CD4-positive, alpha-beta T cell treated with Interleukin-4 for 4 hours (primary cell): ENCODE results near the gene NGEF.

Source experiments
- DNase-seq: peaks from one replicate; pipeline ENCODE4 v3.0.0-alpha.2; 2020

Gene NGEF

DNA sequence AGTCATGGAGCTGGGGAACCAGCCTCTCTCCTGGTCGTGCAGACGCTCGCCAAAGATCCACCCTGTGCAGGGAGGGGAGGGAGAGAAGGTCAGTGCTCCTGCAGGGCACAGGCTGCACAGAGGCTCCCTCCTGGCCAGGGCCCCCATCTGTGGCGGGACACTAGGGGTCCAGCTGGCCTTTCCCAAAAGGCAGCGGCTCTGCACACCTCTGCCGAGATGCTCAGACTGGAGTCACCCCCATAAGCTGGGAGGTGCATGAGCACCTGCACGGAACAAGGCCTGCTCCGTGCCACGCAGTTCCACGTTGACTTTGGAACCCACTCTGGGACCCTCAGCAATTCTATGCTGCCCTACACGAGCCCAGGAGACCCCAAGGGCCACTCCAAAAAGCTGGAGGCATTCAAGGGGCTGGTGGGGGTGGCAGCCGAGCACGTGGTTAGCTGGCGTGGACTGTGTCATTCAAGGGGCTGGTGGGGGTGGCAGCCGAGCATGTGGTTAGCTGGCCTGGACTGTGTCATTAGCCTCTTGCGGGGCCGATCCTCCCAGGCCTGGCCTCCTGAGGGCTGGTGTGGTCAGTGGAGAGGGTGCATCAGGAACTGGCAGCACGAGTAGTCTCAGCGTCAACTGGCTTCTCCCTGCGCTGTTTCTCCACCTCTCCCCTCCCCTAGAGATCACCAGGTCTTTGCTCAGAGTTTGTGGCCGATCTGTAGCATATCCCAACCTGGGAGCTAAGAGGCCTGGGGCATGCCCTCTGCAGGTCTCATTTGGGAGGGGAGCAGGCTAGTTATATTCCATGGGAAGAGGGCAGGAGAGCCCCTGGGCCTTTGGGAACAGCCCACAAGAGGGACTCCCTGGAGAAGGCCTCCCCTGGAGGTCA, 133.2 kb downstream of the NGEF start:
- DNase-seq, result no peak

DNA sequence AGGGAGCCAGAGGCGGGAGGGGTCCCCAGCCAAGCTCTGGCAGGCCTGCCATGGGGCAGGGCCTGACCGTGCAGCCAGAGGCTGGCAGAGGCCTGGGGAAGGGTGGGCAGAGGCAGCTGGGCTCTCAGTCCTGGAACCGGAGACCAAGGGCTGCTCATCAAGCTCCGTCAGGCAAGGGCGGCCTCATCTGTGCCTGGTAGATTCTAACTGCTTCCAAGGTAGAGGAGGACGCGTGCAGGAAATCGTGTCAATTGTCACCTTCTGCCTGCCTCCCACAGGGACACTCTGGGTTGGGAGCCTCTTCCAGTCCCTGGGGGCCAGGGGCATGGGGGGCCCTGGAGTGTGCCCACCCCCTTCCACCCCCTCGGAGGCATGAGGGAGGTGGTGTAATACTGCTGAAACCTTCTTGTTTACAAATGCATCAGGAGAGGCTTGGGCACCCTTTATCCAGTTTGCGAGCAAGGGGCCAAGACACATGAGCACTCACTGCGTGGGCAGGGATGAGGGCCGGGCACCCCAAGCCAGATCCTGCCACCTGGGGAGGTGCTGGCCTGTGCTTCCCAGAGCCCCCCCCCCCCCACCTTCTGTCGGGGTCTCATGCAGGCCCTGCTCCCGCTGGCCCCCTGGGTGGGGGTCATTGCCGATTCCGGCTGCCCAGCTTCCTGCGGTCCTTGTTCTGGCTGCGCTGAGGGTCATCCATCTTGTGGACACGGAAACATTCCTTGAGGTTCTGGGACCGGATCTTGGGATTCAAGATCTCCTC, 134.0 kb downstream of the NGEF start:
- DNase-seq, result no peak

DNA sequence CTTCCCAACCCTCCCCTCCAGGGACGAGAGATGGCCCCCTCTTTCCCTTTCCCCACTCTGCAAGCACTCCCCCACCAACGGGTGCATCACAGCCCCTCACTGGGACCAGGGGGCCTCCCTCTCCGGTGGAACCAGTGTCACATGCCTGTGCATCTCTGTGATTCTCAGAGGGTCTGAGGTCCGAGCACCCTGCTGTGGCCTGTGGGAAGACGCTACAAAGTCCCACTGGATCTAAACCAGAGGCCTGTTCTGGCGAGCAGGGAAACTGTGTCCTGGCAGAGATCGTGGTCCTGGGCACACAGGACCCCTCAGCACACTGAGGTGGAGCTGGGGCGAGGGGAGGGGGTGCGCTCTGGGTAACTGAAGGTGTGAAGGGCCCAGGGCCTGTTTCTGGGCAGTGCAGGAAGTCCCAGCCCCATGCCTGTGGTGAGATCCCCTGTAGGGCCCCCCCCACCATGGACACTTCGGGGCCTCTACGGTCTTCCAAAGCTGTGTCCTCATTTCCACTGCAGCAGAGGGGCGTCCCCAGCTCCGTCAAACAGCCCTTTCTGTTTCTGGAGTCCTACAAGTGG, 135.0 kb downstream of the NGEF start:
- DNase-seq, result no peak

DNA sequence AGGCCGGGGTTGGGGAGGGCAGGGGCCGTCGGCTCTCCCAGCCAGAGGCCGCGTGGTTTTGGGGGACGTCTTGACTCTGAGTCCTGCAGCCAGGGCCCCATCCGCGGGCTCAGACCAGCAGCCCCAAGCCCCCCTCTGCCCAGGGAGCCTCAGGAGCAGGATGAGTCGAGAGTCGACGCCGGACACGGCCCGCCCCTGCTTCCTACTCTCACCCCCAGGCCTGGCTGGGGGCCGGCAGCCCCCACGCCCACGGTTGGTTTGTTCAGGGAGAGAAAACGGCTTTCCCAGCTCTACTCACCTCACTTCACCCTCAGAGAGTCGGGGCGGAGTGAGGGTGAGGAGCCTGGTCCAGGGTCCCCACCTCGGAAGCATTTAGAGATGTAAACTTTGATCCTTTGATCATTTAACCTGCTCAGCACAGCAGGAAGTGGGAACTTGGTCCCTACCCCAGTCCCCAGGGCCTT, 136.0 kb downstream of the NGEF start:
- no peak for DNase-seq

DNA sequence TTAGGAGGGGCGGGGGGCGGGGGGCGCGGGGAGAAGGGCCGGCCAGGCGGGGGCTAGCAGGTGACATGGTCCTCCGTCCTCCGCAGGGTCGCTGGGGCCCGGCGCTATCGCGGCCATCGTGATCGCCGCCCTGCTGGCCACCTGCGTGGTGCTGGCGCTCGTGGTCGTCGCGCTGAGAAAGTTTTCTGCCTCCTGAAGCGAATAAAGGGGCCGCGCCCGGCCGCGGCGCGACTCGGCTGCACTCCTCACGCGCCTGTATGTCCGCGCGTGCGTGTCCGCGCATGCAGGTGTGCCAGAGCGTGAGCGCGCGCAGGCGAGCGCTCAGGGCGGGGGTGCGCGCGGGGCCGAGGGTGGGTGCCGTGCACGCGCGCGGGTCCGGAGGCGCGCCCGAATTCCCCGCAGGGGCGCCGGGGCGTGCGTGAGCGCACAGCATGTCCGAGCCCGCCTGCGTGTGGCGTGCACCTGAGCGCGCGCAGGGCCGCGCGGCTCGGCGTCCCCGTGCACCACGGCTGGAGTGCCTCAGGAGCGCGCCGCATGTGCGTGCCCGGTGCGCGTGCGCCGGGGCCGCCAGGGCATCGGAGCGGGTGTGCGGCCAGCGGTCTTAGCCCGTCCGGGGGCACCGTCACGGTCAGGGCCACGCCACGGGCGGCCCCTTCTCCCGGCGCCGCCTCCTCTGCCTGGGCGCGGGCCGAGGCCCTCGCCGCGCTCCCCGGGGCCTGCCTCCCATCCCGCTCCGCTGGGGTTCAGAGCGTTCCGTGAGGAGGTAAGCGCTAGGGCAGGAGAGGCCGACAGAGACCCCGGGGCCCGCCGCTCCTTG, 136.7 kb downstream of the NGEF start:
- DNase-seq, result peak; percentile 6

DNA sequence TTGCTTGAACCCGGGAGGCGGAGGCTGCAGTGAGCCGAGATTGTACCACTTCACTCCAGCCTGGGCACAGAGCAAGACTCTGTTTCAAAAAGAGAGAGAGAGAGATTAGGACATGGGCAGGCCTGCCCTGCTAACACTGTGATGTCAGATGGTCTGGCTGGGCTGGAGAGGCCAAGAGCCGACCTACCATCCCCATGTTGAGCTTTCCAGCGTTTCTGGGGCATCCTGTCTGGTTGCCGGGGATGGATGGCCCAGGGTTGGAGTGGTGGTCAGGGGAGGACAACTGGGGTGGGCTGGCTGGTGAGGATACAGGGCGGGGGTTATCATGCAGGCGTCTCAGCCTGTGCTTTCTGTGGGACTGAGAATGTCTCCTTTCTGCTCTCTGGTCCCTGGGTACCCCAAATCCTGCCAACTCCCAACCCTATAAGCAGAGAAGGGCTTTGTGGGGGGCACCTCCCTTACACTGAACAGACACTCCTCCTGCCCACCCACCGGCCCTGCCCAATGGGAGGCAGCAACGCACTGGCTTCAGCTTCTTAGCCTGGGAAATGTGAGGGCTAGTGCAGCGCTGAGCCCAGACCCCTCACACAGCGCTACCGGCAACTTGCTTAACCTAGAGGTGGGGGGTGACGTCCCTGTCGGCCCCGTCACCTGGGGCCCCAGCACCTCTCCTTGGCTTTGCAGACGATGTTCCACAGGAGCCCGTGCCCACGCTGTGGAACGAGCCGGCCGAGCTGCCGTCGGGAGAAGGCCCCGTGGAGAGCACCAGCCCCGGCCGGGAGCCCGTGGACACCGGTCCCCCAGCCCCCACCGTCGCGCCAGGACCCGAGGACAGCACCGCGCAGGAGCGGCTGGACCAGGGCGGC, 137.6 kb downstream of the NGEF start:
- DNase-seq, result no peak

DNA sequence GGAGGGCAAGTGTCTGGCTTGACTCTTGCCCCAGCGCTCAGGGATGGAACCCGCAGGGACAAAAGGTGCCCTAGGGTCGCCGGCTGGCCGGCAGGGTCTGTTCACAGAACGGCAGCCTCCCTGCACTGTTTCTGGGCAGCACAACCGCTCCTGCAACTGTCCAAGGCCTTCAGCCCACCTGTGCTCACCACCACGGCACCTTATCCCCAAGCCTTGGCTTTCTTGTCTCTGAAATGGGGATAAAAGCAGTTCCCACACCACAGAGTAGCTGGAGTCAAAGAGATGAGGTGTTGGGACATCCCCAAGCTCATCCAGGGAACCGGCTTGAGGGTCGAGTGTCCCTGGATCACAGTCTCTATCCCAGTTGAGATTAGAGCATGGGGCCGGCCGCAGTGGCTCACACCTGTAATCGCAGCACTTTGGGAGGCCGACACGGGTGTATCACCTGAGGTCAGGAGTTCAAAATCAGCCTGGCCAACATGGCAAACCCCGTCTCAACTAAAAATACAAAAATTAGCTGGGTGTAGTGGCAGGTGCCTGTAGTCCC, 138.3 kb downstream of the NGEF start:
- no peak for DNase-seq

DNA sequence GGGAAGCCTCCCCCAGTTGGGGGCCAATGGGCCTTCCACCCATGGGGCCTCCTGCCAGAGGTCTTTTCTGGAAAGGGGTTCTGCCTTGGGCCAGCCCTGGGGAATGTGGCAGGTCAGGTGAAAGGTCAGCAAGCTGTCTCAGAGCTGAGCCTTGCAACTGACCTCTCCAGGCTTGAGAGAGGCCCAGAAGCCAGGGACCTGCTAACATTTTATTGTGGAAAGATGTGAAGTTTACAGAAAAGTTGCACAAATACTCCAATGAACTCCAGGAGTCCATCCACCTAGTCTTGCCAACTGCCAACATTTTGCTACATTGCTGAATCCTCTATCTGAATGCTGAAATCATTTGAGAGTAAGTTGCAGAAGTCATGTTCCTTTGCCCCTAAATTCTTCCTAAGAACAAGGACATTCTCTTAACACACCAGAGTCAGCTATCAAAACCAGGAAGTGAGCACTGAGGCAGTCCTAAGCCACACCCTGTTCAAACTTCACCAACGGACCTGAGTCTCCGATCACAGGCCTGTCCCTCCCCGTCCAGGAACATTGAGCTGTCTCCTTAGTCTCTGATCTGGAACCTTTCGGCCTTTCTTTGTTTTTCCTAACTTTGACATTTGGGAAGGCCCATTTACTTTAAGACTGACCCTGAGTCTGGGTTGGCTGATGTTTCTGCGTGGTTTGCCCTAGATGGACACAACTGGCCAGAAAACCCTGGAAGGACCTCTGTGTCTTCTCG, 139.0 kb downstream of the NGEF start:
- no peak for DNase-seq

DNA sequence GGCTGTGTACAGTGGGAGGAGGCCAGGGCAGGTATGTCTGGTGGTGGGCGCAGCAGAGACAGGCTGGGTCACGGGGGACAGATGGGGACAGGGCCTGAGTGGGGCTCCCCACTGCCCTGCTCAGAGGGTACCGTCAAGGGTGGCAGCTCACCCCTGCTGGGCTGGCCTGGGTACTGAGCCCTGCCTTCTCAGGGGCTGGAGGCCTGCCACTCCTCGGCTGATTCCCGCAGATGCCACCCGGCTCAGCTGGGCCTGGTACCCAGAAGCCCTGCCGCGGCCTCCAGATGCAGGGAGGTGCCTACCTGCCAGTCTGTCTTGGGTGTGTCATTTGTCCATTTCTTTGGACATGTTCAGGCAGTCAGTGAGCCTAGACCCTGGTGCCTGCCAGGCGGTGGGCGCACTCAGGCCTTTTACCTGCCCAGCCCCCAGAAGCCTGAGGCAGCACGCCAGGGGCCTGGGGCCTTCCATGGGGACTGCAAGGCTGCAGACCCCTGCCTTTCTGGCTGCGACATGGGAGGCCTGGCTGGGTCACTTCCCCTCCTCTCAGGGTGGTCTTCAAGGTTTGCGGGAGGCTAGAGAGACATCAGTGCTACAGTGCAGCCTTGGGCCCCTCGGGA, 139.7 kb downstream of the NGEF start:
- no peak for DNase-seq

DNA sequence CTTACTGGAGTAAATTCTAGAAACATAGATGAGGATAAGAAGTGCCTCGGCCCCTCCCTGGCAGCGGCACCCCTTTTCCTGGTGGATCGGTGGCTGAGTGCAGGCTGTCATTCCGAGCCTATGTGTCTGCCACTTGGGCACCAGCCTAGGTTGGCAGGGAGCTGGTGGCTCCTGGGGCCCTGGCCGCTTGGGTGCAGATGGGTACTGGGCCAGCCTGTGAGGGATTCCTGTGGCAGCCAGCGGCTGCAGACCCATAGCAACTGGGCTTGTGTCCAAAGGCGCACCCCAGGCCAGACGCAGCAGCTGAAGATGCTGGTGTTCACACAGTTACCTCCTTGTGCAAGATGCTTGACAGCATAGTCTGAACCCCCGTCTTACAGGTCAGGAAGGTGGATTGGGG, 140.2 kb downstream of the NGEF start:
- DNase-seq, result no peak

DNA sequence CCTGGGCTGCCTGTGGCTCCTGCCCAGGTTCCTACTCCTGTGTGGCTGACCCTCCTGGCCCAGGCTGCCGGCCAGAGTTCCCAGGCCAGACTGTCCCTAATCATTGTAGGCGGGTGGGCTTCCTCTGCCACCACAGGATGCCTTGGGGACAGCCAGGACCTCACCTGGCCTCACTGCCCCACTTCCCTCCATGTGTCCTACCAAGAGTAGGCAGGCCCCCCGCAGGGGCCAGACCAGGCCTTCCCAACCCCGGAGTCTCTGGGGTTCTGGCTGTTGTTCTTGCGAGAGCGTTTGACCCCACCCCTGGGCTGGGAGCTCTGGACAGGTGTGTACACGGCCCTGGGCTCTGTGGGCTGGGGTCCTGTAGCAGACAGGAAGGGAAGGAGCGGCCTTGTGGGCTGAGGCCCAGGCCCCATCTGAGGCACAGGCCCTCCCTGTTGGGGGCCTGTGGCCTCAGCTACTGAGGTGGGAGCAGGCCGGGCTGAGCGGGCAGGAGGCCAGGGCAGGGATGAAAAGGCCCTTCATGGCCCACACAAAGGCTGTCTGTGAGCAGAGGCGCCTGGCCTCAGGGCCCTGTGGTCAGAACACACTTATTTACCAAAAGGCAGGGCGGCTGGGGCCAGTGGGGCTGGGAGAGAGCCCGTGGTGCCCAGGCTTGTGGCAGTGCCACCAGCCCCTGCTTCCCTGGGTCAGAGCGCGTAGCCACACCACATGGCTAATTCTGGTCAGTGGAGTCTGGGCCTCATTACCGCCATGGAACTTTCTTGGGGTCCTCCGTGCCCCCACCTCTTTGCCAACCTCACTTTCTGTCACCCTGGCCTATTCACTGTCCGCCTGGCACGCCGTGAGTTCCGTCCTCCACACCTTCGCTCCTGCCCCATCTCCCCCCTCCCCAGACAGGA, 141.0 kb downstream of the NGEF start:
- no peak for DNase-seq

DNA sequence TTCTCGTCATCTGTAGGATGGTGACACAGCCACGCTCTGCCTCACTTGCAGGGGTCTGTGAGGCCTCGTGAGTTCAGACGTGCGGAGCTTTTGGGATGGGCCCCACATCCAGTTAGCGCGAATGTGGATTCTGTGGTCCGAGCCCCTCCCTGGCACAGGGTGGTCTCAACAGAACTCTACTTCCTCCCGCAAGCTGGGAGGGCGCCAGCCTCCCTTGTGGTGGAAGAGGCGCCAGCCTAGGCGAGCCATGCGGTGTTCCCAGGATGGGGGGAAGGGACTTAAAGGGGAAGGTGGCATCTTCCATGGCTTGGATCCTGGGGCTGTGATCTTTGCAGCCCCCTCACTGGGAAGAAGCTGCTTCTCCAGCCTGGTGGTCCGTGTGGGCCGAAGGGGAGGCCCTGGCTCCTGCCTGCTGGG, 141.6 kb downstream of the NGEF start:
- no peak for DNase-seq

DNA sequence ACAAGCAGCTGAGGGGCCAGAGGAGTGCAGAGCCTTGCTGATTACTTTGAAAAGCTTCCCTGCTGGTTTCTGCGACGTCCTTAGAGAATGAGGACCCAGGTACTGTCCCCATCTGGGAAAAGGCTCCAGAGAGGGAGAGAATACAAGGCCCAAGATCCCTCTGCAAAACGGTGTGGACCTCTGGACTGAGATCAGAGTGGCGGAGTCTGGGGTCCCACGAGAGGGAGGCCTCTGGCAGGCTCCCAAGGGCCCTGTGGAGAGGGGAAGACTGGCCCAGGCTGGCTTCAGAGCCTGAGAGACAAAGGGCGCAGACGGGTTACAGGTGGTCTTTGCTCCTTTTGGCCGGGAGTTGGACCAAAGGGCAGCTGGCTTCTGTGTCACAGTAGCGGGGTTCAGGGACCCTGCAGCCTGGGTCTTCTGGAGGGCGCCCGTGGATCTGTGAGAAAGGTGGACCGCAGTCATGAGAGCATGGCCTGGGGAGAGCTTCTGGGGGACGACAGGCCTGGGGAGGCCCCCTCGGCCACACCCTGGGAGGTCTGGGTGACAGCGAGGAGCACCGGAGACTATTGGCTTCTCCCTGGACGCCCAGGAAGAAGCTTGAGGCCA, 142.2 kb downstream of the NGEF start:
- DNase-seq, result no peak

DNA sequence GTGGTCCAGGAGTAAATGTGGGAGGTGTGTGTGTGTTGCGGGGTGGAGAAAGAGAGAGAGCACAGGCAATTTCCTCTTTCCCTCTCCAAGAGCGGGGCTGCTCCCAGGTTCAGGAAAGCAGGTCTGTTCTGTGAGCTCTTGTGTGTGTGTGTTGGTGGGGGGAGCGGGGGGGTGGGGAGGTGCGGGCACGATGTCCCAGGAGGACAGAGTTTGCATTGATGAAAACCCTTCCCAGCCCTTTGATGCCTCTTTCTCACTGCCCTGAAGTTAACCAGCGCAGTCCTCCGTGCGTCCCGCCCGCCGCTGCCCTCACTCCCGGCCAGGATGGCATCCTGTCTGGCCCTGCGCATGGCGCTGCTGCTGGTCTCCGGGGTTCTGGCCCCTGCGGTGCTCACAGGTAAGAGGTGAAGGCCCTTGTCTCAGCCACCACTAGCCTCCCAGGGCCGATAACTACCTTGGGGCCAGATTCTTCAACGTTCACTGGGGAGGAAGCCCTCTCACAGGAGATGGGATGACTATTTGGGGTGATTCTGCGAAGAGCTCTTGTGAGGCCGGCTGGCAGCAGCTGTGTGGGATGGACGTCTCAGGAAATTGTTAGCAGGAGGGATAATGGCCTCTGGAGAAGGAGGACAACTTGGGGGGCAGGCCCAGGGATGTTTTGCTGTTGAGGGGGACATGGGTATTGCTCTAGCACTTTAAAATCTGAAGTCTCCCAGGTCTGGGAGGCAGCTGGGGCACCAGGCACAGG, 142.9 kb downstream of the NGEF start, which contains the start of gene SNORC:
Gene SNORC, plus strand, starts transcription at position 247 of the 748 bp plus-strand sequence. Its CDS starts 78 bp downstream, at position 325.
- DNase-seq, result no peak

DNA sequence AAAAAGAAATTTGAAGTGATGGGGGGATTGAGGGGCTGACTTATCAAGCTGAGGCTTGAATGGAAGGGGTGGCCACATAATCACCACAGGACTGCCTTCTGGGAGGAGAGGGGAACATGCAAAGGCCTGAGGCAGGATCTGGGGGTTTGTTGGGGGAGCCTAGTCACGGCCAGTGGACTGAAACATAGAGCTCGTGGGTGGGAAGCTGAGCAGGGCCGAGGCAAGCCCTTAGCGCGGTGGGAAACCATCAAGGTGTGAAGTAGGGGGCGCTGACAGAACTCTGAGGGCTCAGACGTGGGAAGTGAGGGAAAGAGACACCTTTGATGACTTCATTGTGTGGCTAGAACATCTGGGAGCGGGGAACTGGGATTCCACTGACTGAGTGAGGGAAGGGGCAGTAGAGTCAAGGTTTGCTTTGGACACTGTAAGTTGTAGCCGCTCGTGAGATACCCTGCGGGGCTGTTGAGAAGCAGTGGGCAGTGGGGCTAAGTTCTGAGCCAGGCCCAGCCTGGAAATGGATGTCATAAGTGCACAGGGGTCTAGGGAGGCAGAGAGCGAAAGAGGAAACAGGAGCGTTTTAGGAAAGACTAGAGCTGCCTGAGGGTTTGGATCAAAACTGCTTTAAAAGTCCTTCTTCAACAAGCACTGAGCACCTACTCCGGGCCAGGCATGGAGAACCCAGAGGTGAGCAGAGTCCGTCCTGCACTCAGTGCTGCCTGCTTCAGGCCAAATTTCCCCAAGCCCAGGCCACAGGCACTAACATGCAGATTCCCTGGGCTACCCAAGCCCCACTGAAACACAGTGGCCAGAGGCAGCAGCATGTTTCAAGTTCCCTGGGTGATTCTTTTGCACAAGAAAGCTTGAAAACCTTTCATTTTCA, 143.7 kb downstream of the NGEF start:
- no peak for DNase-seq

DNA sequence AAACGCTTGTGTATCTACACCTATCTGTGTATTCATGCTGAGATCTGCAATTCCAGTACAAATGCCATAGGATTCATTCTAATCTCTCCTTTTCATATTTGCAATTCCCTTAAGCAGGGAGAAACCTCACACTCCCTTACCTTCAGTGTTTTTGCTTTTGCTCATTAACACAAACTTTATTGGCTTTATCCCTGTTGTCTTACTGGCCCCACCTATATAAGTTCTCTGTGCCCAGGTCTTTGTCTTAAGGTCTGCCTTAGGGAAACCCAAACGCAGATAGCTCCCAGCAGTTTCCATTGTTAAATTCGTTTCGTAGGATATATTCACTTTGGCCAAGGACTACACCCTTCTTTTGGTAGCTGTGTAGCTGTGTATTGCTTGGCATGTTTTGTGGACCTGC, 147.0 kb downstream of the NGEF start:
- no peak for DNase-seq

DNA sequence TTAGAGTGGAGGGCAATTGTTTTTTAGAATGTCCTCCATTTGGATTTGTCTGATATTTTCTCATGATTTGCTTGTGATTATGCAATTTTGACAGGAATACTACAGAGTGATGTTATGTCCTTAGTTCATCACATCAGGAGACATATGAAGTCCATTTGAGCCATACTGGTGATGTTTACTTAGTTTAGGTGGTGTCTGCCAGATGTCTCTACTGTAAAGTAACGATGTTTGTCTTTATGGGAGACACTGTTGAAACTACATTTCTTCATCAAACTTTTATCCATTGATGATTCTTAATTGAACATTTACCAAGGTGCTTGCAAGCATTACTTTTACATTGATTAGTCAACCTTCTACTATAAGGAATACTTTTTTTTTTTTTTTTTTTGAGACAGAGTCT, 147.9 kb downstream of the NGEF start:
- no peak for DNase-seq
